ENCODE measurements around the gene ZNF516. TPM values are rescaled to one million over a fixed set of nuclear protein-coding genes. Genes with fewer than 3 reads are reported as not detected.

ZNF516 gene
- total RNA-seq, 1 donor from 2014 or later: 1.2 TPM

DNA sequence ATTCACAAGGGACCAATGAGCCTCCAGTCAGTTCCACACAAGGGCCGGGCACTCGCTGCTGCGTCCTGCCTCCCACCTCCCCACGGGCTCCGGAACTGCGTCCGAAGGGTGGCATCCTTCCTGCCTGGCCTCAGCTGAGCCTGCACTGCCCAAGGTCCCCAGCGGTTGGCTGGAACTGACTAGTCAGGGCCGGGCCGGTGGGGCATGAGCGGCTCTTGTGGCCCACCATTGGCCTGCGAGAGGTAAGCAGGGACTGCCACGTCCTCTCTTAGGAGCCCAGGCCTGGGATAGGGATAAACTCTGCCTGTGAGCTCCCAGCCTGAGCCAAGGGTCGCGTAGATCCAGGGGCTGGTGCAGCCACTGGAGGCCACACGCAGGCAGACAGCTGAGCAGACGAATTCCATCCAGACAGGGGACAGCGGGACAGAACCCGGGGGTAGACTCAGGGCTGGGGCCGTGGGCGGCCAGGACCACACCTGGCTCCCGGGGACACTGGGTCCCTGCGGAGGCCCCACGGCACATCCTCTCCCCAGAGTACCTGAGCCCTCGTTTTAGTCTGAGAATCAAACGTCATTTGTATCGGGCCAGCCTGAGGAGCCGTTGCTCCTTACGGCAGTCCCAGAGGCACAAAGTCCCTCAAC, 148.4 kb downstream of the ZNF516 start:
- H3K27ac Mint-ChIP-seq: no peak overlapping the region
- DNase-seq (ENCODE audit: low spot score): no peak
- H3K36me3 Mint-ChIP-seq (ENCODE audit: low read depth): no peaks in the 10 kb centered on the region
- peaks cover 6% of the 10 kb centered on the region for H3K4me1 Mint-ChIP-seq (ENCODE audit: low read depth)
- no peaks in the 10 kb centered on the region for H3K9me3 Mint-ChIP-seq
- H3K27me3 Mint-ChIP-seq (ENCODE audit: low read depth): peaks cover 3% of the 10 kb centered on the region
- intact Hi-C loops (cut with micrococcal nuclease): loop anchor here (10.0 kb wide), 1 partner anchor 462 kb away; no protein-coding TSS in a partner anchor
- H3K4me3 Mint-ChIP-seq (ENCODE audit: low read depth): no peak overlapping the region

DNA sequence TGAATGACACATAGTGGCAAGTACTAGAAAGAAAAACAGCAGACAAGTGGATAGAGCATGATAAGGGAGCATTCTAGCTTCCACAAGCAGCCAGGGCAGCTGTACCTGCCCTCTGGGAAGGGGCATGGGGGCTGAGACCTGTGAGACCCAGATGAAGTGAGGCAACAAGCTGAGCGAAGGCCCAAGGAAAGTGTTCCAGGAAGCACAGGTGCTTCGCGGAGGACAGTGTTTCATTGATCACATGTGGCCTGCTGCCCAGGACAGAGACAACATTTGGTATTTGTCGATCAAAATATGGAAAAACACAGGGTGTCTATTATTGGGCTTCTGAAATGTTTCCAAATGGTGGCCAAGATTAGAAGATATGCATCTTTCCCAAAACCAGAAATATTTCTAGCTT, 149.1 kb downstream of the ZNF516 start:
- Mint-ChIP-seq H3K27me3 (ENCODE audit: low read depth) (peaks cover 3% of the 10 kb centered on the region), H3K36me3 (ENCODE audit: low read depth) (no peaks in the 10 kb centered on the region), H3K4me1 (ENCODE audit: low read depth) (peaks cover 6% of the 10 kb centered on the region), H3K4me3 (ENCODE audit: low read depth) (no peak overlapping the region), H3K9me3 (no peaks in the 10 kb centered on the region), H3K27ac (no peak overlapping the region)
- no peak for DNase-seq (ENCODE audit: low spot score)
- intact Hi-C loops (cut with micrococcal nuclease): loop anchor here (10.0 kb wide), 1 partner anchor 461 kb away; no protein-coding TSS in a partner anchor

DNA sequence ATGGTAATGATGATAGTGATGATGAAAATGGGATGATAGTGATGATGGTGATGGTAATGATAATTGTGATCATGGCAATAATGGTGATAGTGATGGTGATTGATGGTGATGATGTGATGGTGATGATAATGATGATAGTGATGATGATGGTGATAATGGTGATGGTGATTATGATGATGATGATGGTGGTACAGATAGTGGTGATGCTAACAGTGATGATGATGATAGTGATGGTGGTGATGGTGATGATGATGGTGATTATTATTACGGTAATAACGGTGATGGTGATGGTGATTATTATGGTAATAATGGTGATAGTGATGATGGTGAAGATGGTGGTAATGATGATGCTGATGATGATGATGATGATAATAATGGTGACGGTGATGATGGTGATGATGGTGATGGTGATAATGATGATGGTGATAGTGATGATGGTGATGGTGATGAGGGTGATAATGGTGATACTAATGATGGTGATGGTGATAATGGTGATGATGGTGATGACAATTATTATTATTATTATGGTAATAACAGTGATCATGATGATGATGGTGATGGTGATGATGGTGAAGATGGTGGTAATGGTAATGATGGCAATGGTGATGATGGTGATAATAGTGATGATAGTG, 151.0 kb downstream of the ZNF516 start:
- intact Hi-C loops (cut with micrococcal nuclease): loop anchor here (10.0 kb wide), 1 partner anchor 459 kb away; no protein-coding TSS in a partner anchor

DNA sequence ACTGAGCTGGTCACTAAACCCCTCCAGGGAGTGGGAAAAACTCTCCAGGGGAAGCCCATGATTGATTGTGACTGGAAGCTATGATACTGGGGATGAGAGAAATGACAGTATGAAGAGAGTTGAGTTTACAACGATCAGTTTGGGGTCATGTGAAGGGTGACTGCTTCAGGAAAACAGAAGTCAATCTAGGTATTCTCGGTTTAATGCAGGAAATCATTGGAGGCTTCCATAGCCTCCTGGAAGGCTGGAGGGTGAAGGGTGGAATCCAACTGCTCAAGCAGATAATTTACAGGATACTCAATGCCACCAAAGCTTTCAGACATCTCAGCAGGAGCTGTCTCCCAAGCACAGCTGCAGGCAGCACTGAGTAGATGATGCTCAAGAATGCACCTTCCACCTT, 154.6 kb downstream of the ZNF516 start:
- no peaks in the 10 kb centered on the region for H3K4me1 Mint-ChIP-seq (ENCODE audit: low read depth)
- no peaks in the 10 kb centered on the region for H3K36me3 Mint-ChIP-seq (ENCODE audit: low read depth)

More for the DNA sequence above, 151.0 kb downstream of the ZNF516 start:
- peaks cover 1% of the 10 kb centered on the region for H3K4me1 Mint-ChIP-seq (ENCODE audit: low read depth)
- H3K27ac Mint-ChIP-seq: no peak overlapping the region
- no peaks in the 10 kb centered on the region for H3K27me3 Mint-ChIP-seq (ENCODE audit: low read depth)
- no peak overlapping the region for H3K4me3 Mint-ChIP-seq (ENCODE audit: low read depth)
- no peaks in the 10 kb centered on the region for H3K36me3 Mint-ChIP-seq (ENCODE audit: low read depth)
- no peaks in the 10 kb centered on the region for H3K9me3 Mint-ChIP-seq
- DNase-seq (ENCODE audit: low spot score): no peak

GRCh38 chr18:76339246-76339620, 155.8 kb downstream of the ZNF516 start:
- no peaks in the 10 kb centered on the region for H3K4me1 Mint-ChIP-seq (ENCODE audit: low read depth)
- DNase-seq (ENCODE audit: low spot score): no peak
- no peak overlapping the region for H3K4me3 Mint-ChIP-seq (ENCODE audit: low read depth)
- intact Hi-C loops (cut with micrococcal nuclease): no loop called here
- no peaks in the 10 kb centered on the region for H3K36me3 Mint-ChIP-seq (ENCODE audit: low read depth)
- no peaks in the 10 kb centered on the region for H3K9me3 Mint-ChIP-seq
- H3K27me3 Mint-ChIP-seq (ENCODE audit: low read depth): no peaks in the 10 kb centered on the region
- H3K27ac Mint-ChIP-seq: no peak overlapping the region

More for the DNA sequence above, 154.6 kb downstream of the ZNF516 start:
- no peaks in the 10 kb centered on the region for H3K9me3 Mint-ChIP-seq
- H3K27me3 Mint-ChIP-seq (ENCODE audit: low read depth): no peaks in the 10 kb centered on the region
- H3K4me3 Mint-ChIP-seq (ENCODE audit: low read depth): no peak overlapping the region
- DNase-seq (ENCODE audit: low spot score): no peak
- H3K27ac Mint-ChIP-seq: no peak overlapping the region
- intact Hi-C loops (cut with micrococcal nuclease): loop anchor here (10.0 kb wide), 1 partner anchor 456 kb away; no protein-coding TSS in a partner anchor

DNA sequence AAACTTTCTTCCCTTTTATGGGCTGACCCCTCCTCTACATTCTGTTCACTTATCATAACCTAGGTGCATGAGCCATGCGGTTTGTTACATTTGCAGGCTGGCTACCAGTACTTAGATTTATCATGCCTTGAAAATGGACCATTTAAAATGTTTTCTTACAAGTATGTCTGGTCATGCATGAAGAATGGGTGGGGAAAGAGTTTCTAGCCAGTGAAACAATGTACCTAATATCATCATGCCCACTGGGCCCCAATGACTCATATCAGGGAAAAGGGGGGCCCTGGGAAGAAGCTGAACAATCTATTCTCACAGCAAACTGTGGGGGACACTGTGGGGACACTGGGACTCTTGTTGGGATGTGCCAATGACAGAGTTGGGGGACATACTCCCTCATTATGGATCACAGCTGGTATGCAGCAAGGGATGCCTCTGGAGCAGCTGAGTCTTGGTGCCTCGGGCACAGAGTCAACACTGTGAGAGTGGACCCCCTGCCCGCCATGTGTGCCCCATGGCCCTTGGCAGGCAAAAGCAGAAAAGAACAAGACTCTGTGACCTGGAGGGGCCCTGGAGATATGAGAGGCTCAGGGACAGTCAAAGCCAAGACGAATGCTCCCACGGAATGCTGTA, 156.3 kb downstream of the ZNF516 start:
- Mint-ChIP-seq H3K4me1 (ENCODE audit: low read depth) (no peaks in the 10 kb centered on the region), H3K27me3 (ENCODE audit: low read depth) (no peaks in the 10 kb centered on the region), H3K27ac (no peak overlapping the region), H3K9me3 (no peaks in the 10 kb centered on the region), H3K36me3 (ENCODE audit: low read depth) (no peaks in the 10 kb centered on the region), H3K4me3 (ENCODE audit: low read depth) (no peak overlapping the region)
- intact Hi-C loops (cut with micrococcal nuclease): no loop called here
- no peak for DNase-seq (ENCODE audit: low spot score)

DNA sequence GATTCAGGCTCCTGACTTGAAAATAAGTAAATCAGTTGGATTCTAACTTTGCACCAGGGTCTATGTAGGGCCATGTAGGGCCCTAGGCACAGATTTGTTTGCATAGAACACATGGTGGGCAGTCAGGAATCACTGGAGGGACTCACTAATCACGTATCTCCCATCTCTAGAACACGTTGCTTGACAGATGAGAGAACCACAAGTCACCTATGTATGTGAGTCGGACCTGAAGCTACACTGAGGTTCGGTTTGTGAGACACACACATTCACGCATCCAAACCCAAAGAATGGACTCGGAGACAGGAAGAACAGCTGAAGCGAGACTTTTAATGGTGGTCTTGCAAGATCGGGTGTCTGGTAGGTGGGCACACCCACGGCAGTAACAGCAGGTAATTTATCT, 157.0 kb downstream of the ZNF516 start:
- no peaks in the 10 kb centered on the region for H3K36me3 Mint-ChIP-seq (ENCODE audit: low read depth)
- DNase-seq (ENCODE audit: low spot score): no peak
- H3K4me1 Mint-ChIP-seq (ENCODE audit: low read depth): no peaks in the 10 kb centered on the region
- no peak overlapping the region for H3K4me3 Mint-ChIP-seq (ENCODE audit: low read depth)
- H3K9me3 Mint-ChIP-seq: no peaks in the 10 kb centered on the region
- intact Hi-C loops (cut with micrococcal nuclease): no loop called here
- no peak overlapping the region for H3K27ac Mint-ChIP-seq
- no peaks in the 10 kb centered on the region for H3K27me3 Mint-ChIP-seq (ENCODE audit: low read depth)

- Mint-ChIP-seq H3K27me3 (ENCODE audit: low read depth) (peaks cover 6% of the 10 kb centered on the region), H3K4me1 (ENCODE audit: low read depth) (no peaks in the 10 kb centered on the region), H3K36me3 (ENCODE audit: low read depth) (no peaks in the 10 kb centered on the region), H3K9me3 (peaks cover 3% of the 10 kb centered on the region), H3K27ac (no peak overlapping the region), H3K4me3 (ENCODE audit: low read depth) (no peak overlapping the region)
- intact Hi-C loops (cut with micrococcal nuclease): no loop called here
- DNase-seq (ENCODE audit: low spot score): no peak
Measured at GRCh38 chr18:76335859-76336640, 159.0 kb downstream of the ZNF516 start.

DNA sequence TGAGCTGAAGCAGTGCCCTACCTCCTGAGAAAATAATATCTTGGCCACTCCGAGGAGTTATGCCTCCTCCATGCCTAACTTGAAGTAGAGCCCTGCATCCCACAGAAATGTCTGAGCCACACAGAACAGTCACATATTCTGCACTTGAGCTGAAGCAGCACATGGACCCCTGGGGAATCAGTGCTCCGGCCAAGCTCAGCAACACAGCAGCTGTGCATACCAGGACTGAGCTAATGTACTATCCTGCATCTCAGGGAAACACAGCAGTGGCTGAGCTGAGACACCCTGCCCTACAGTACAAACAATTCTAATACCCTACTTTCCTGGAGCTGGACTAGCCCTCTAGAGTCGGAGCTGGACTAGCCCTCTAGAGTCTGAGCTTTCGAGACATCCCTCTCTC, 166.9 kb downstream of the ZNF516 start:
- Mint-ChIP-seq H3K9me3 (peaks cover 19% of the 10 kb centered on the region), H3K27me3 (ENCODE audit: low read depth) (peaks cover 21% of the 10 kb centered on the region), H3K27ac (no peak overlapping the region), H3K36me3 (ENCODE audit: low read depth) (no peaks in the 10 kb centered on the region), H3K4me1 (ENCODE audit: low read depth) (peaks cover 12% of the 10 kb centered on the region), H3K4me3 (ENCODE audit: low read depth) (no peak overlapping the region)
- intact Hi-C loops (cut with micrococcal nuclease): no loop called here
- no peak for DNase-seq (ENCODE audit: low spot score)

DNA sequence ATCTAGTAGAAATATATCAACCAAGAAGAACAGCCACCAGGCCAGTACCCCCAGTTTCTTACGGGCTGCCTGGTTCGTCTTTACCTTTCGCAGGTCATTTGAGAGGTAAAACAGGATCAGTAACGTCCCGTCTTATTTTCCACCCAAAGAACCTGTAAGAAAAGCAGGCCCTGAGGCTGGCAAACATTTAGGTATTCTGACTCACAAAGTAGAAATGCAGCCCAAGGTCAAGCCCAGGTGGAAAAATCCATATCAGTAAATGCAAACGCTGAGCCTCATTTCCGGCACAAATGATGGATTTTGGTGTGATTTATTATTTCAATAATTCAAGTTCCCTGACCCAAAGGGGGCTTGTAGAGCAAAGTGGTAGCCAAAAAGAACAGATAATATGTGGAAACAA, 171.2 kb downstream of the ZNF516 start:
- Mint-ChIP-seq H3K4me3 (ENCODE audit: low read depth) (no peak overlapping the region), H3K27ac (no peak overlapping the region), H3K27me3 (ENCODE audit: low read depth) (peaks cover 7% of the 10 kb centered on the region), H3K9me3 (no peaks in the 10 kb centered on the region), H3K4me1 (ENCODE audit: low read depth) (no peaks in the 10 kb centered on the region), H3K36me3 (ENCODE audit: low read depth) (no peaks in the 10 kb centered on the region)
- DNase-seq (ENCODE audit: low spot score): no peak
- intact Hi-C loops (cut with micrococcal nuclease): no loop called here

- H3K36me3 Mint-ChIP-seq (ENCODE audit: low read depth): no peaks in the 10 kb centered on the region
- H3K27me3 Mint-ChIP-seq (ENCODE audit: low read depth): peaks cover 7% of the 10 kb centered on the region
- DNase-seq (ENCODE audit: low spot score): no peak
- intact Hi-C loops (cut with micrococcal nuclease): no loop called here
- no peaks in the 10 kb centered on the region for H3K9me3 Mint-ChIP-seq
- H3K4me1 Mint-ChIP-seq (ENCODE audit: low read depth): no peaks in the 10 kb centered on the region
- H3K4me3 Mint-ChIP-seq (ENCODE audit: low read depth): no peak overlapping the region
- H3K27ac Mint-ChIP-seq: no peak overlapping the region
Measured at GRCh38 chr18:76322686-76323085, 172.4 kb downstream of the ZNF516 start.

- intact Hi-C loops (cut with micrococcal nuclease): no loop called here
- no peaks in the 10 kb centered on the region for H3K9me3 Mint-ChIP-seq
- H3K36me3 Mint-ChIP-seq (ENCODE audit: low read depth): no peaks in the 10 kb centered on the region
Measured at GRCh38 chr18:76319366-76319765, 175.7 kb downstream of the ZNF516 start.

More at GRCh38 chr18:76319366-76319765, 175.7 kb downstream of the ZNF516 start:
- no peaks in the 10 kb centered on the region for H3K4me1 Mint-ChIP-seq (ENCODE audit: low read depth)
- DNase-seq (ENCODE audit: low spot score): no peak
- H3K4me3 Mint-ChIP-seq (ENCODE audit: low read depth): no peak overlapping the region
- no peaks in the 10 kb centered on the region for H3K27me3 Mint-ChIP-seq (ENCODE audit: low read depth)
- H3K27ac Mint-ChIP-seq: no peak overlapping the region

Measured in activated T-helper 2 cell treated with anti-CD3 and anti-CD28 coated beads, Interferon-gamma antibody, Interleukin-2, Interleukin-4, amounts not matched to agents 10 μg/mL and 5 μg/mL and 100 μg/mL, durations not matched to agents 14 hours and 24 hours and 36 hours (primary cell).